A673 (cell line): Measurements from ENCODE around the gene LEAP2. TPM values are rescaled to one million over a fixed set of nuclear protein-coding genes. Genes with fewer than 3 reads are reported as not detected.

Experiments
- BruUV-seq: library from RNA; stranded (reverse); fragments of 400-500 nt; replicated peaks from 2 replicates; lab custom pipeline; 2021; lab: Mats Ljungman, UMichigan
- CTCF ChIA-PET: fragments of 300-600 bp; sonication (Branson Sonifier 250); formaldehyde crosslinking; loops from one replicate; lab custom pipeline; 2022; ENCODE audit warnings: antibody characterized with exemption; lab: Charles Lee
- POLR2A ChIA-PET: fragments of 300-600 bp; sonication (Branson Sonifier 250); formaldehyde crosslinking; loops from one replicate; lab custom pipeline; 2022; ENCODE audit warnings: antibody characterized with exemption; ENCODE audit not compliant: low non-redundant PET; lab: Charles Lee
- DNase-seq: peaks from one replicate; pipeline ENCODE4 v3.0.0-alpha.2; 2015; ENCODE audit warnings: low spot score
- H3K27ac ChIP-seq: fragments of 200-600 bp; sonication (generic); 2 replicates; pipeline ENCODE4 v1.5.1; 2016; ENCODE audit warnings: mixed run types, low read depth, mild to moderate bottlenecking, mixed read lengths, antibody characterized with exemption, low read length; ENCODE audit not compliant: poor library complexity, severe bottlenecking
- H3K27me3 ChIP-seq: fragments of 200-600 bp; sonication (generic); replicated peaks from 2 replicates; pipeline ENCODE4 v1.6.1; 2017; ENCODE audit warnings: mixed run types, low read depth, mild to moderate bottlenecking, mixed read lengths, antibody characterized with exemption, low read length; ENCODE audit not compliant: insufficient read depth, poor library complexity
- H3K36me3 ChIP-seq: fragments of 200-600 bp; sonication (generic); 2 replicates; pipeline ENCODE4 v1.6.1; 2016; ENCODE audit warnings: mixed run types, mild to moderate bottlenecking, mixed read lengths, antibody characterized with exemption, low read length; ENCODE audit not compliant: insufficient read depth, poor library complexity, severe bottlenecking
- H3K4me1 ChIP-seq: fragments of 200-600 bp; sonication (generic); 2 replicates; pipeline ENCODE4 v1.6.1; 2017; ENCODE audit warnings: mixed run types, mild to moderate bottlenecking, mixed read lengths, antibody characterized with exemption, low read length; ENCODE audit not compliant: insufficient read depth, poor library complexity, severe bottlenecking
- H3K4me3 ChIP-seq: fragments of 200-600 bp; sonication (generic); 2 replicates; pipeline ENCODE4 v1.5.1; 2016; ENCODE audit warnings: low read depth, mixed run types, mild to moderate bottlenecking, mixed read lengths, low read length; ENCODE audit not compliant: poor library complexity, severe bottlenecking
- H3K9me3 ChIP-seq: fragments of 200-600 bp; sonication (generic); 2 replicates; pipeline ENCODE4 v1.6.1; 2016; ENCODE audit warnings: mixed run types, low read depth, mild to moderate bottlenecking, mixed read lengths, antibody characterized with exemption, low read length; ENCODE audit not compliant: poor library complexity, severe bottlenecking
- CTCF ChIP-seq: fragments of 300-800, 200-600 bp; sonication (generic); conservative IDR thresholded peaks from 2 replicates; pipeline ENCODE4 v1.5.1; 2017; ENCODE audit warnings: low read depth, mild to moderate bottlenecking, antibody characterized with exemption, low read length, moderate library complexity, mixed read lengths
- EZH2 ChIP-seq: fragments of 200-600 bp; sonication (generic); IDR thresholded peaks from 2 replicates; pipeline ENCODE4 v1.6.1; 2017; ENCODE audit warnings: borderline replicate concordance, low read depth, mild to moderate bottlenecking, mixed read lengths, antibody characterized with exemption, low read length; ENCODE audit not compliant: poor library complexity, severe bottlenecking
- intact Hi-C: fragments of 100-400 bp; cut with micrococcal nuclease; formaldehyde crosslinking; loops from one replicate; pipeline ENCODE4 v1.10.0; 2022; ENCODE audit not compliant: unreplicated experiment
- total RNA-seq: library from RNA; stranded (reverse); gene quantifications from 2 replicates; pipeline ENCODE4 v1.2.3, GENCODE V29; 2021

The LEAP2 gene
- total RNA-seq, 1 experiment from 2014 or later = 2.9 TPM

GRCh38 chr5:132841305-132841704, 32.2 kb upstream of the LEAP2 start:
- intact Hi-C loops = no loop called here
- CTCF ChIA-PET = no interaction called here
- POLR2A ChIA-PET = no interaction called here
- Histone ChIP-seq H3K27ac (no peak overlapping the region), H3K9me3 (no peaks in the 10 kb centered on the region), H3K36me3 (no peaks in the 10 kb centered on the region), H3K4me3 (no peak overlapping the region), H3K4me1 (no peaks in the 10 kb centered on the region), H3K27me3 (no peaks in the 10 kb centered on the region)
- no peak for DNase-seq
- BruUV-seq = no TSS peak
- TF ChIP-seq EZH2 (no peak), CTCF (no peak)

GRCh38 chr5:132848270-132848669, 25.2 kb upstream of the LEAP2 start:
- H3K4me3 ChIP-seq = no peak overlapping the region
- CTCF ChIA-PET = no interaction called here
- H3K27ac ChIP-seq = no peak overlapping the region
- BruUV-seq = no TSS peak
- POLR2A ChIA-PET = no interaction called here
- H3K9me3 ChIP-seq = no peaks in the 10 kb centered on the region
- H3K27me3 ChIP-seq = no peaks in the 10 kb centered on the region
- TF ChIP-seq EZH2 (no peak), CTCF (no peak)
- intact Hi-C loops = no loop called here
- DNase-seq = no peak
- H3K36me3 ChIP-seq = no peaks in the 10 kb centered on the region
- no peaks in the 10 kb centered on the region for H3K4me1 ChIP-seq

GRCh38 chr5:132849347-132849746, 24.1 kb upstream of the LEAP2 start:
- Histone ChIP-seq H3K4me3 (no peak overlapping the region), H3K4me1 (no peaks in the 10 kb centered on the region), H3K27ac (no peak overlapping the region), H3K36me3 (no peaks in the 10 kb centered on the region), H3K27me3 (no peaks in the 10 kb centered on the region), H3K9me3 (no peaks in the 10 kb centered on the region)
- no TSS peak for BruUV-seq
- CTCF ChIA-PET = no interaction called here
- intact Hi-C loops = no loop called here
- POLR2A ChIA-PET = no interaction called here
- TF ChIP-seq CTCF (no peak), EZH2 (no peak)
- no peak for DNase-seq
